Prostate gland (tissue), 2 donors: Measurements from ENCODE around the gene GNE.

Experiments
- POLR2AphosphoS5 ChIP-seq: sonication (generic); formaldehyde crosslinking; IDR thresholded peaks from one replicate; pipeline ENCODE4 v1.6.1; 2017; ENCODE audit warnings: antibody characterized with exemption
- TF ChIP-seq, protein P1 (sequence below), 4 experiments: fragments of 200-600 bp in 2 of 4; fragments of 450-650 bp in 2 of 4; sonication (generic) in 2 of 4; IDR thresholded peaks; 1 replicate in 3 of 4; 2 replicates in 1 of 4; pipeline ENCODE4 v1.5.1; 2016 to 2019; ENCODE audit warnings: antibody characterized with exemption in 4 of 4, mild to moderate bottlenecking in 2 of 4, moderate library complexity in 2 of 4

DNA sequence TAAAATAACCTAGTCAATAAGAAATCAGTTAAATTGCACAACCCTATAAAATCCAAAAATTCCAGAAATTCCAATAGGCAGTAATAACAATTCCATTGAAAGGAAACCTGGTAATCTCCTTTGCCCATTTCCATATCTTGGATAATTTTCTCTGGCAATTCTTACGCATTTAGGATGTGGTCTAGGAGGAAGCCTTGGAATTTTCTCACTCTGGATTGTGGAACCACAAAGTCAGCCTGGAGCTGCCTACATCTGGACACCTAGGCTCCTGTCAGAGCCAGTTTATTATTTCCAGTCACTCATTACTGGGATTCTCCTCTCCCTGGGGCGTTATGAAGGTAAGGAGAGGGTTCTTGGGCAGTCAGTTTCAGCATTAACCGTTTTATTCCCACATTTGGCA, 40.3 kb upstream of the GNE start:
- TF ChIP-seq, protein P1, sequence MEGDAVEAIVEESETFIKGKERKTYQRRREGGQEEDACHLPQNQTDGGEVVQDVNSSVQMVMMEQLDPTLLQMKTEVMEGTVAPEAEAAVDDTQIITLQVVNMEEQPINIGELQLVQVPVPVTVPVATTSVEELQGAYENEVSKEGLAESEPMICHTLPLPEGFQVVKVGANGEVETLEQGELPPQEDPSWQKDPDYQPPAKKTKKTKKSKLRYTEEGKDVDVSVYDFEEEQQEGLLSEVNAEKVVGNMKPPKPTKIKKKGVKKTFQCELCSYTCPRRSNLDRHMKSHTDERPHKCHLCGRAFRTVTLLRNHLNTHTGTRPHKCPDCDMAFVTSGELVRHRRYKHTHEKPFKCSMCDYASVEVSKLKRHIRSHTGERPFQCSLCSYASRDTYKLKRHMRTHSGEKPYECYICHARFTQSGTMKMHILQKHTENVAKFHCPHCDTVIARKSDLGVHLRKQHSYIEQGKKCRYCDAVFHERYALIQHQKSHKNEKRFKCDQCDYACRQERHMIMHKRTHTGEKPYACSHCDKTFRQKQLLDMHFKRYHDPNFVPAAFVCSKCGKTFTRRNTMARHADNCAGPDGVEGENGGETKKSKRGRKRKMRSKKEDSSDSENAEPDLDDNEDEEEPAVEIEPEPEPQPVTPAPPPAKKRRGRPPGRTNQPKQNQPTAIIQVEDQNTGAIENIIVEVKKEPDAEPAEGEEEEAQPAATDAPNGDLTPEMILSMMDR (IDR thresholded peaks at IDR 0.05) = no peak
- no peak for TF ChIP-seq POLR2AphosphoS5
